HepG2 (cell line): ENCODE data around the gene CRTAC1. TPM values are rescaled to one million over a fixed set of nuclear protein-coding genes. Genes with fewer than 3 reads are reported as not detected.
A peak's percentile ranks its signal among the peaks of the same experiment; 100 is the strongest.

Experiments used
- ATM ChIP-seq: fragments of 450-650 bp; IDR thresholded peaks from 2 replicates; pipeline ENCODE4 v1.7.1; 2017; ENCODE audit warnings: mild to moderate bottlenecking, borderline replicate concordance
- CEBPG ChIP-seq: IDR thresholded peaks from 2 replicates; pipeline ENCODE4 v1.6.1; 2016
- GFI1 ChIP-seq: sonication (generic); formaldehyde crosslinking; IDR thresholded peaks from 2 replicates; pipeline ENCODE4 v1.5.0; 2020; ENCODE audit warnings: missing genetic modification reagents, mild to moderate bottlenecking, borderline replicate concordance
- GTF2F1 ChIP-seq: fragments of 150-350 bp; IDR thresholded peaks from 2 replicates; pipeline ENCODE4 v1.6.1; 2014; ENCODE audit warnings: low read length
- HDAC1 ChIP-seq: sonication (generic); formaldehyde crosslinking; IDR thresholded peaks from 2 replicates; pipeline ENCODE4 v1.5.1; 2020; ENCODE audit warnings: mild to moderate bottlenecking, missing genetic modification reagents
- HMG20B ChIP-seq: conservative IDR thresholded peaks from 2 replicates; pipeline ENCODE4 v1.6.1; 2016; ENCODE audit warnings: missing genetic modification reagents, missing compliant biosample characterization
- HNRNPK ChIP-seq: fragments of 200-400 bp; formaldehyde crosslinking; IDR thresholded peaks from 2 replicates; pipeline ENCODE4 v1.6.1; 2018; ENCODE audit warnings: low read length, low read depth, moderate library complexity, mild to moderate bottlenecking; ENCODE audit not compliant: poor library complexity, severe bottlenecking
- HOXA9 ChIP-seq: sonication (generic); formaldehyde crosslinking; IDR thresholded peaks from 2 replicates; pipeline ENCODE4 v1.8.1; 2022; ENCODE audit warnings: missing genetic modification reagents, mild to moderate bottlenecking, moderate library complexity, borderline replicate concordance
- IRF2 ChIP-seq: IDR thresholded peaks from 2 replicates; pipeline ENCODE4 v1.6.1; 2018; ENCODE audit warnings: missing genetic modification reagents, missing compliant biosample characterization
- KLF6 ChIP-seq: IDR thresholded peaks from 2 replicates; pipeline ENCODE4 v1.8.0; 2016; ENCODE audit warnings: missing biosample characterization, missing genetic modification reagents
- MEF2D ChIP-seq: sonication (generic); formaldehyde crosslinking; IDR thresholded peaks from 2 replicates; pipeline ENCODE4 v1.5.1; 2020; ENCODE audit warnings: mild to moderate bottlenecking, missing genetic modification reagents
- MYNN ChIP-seq: sonication (generic); formaldehyde crosslinking; IDR thresholded peaks from 2 replicates; pipeline ENCODE4 v1.4.0; 2020; ENCODE audit warnings: mild to moderate bottlenecking, low read depth, missing genetic modification reagents
- TCF7L2 ChIP-seq: IDR thresholded peaks from 2 replicates; pipeline ENCODE4 v1.6.1; 2011; ENCODE audit warnings: mild to moderate bottlenecking, low read depth, low read length, moderate library complexity
- ZIK1 ChIP-seq: sonication (generic); formaldehyde crosslinking; IDR thresholded peaks from 2 replicates; pipeline ENCODE4 v1.5.0; 2020; ENCODE audit warnings: mild to moderate bottlenecking, low read depth, missing genetic modification reagents, borderline replicate concordance
- ZNF546 ChIP-seq: sonication (generic); formaldehyde crosslinking; conservative IDR thresholded peaks from 2 replicates; pipeline ENCODE4 v1.8.1; 2023; ENCODE audit warnings: mild to moderate bottlenecking, missing genetic modification reagents
- ZNF547 ChIP-seq: sonication (generic); formaldehyde crosslinking; IDR thresholded peaks from 2 replicates; pipeline ENCODE4 v1.5.1; 2020; ENCODE audit warnings: mild to moderate bottlenecking, missing genetic modification reagents
- ZNF569 ChIP-seq: sonication (generic); formaldehyde crosslinking; IDR thresholded peaks from 2 replicates; pipeline ENCODE4 v1.5.0; 2020; ENCODE audit warnings: mild to moderate bottlenecking, missing genetic modification reagents, moderate library complexity, borderline replicate concordance
- ZNF713 ChIP-seq: sonication (generic); formaldehyde crosslinking; IDR thresholded peaks from 2 replicates; pipeline ENCODE4 v1.4.0; 2020; ENCODE audit warnings: mild to moderate bottlenecking, missing genetic modification reagents
- polyA plus RNA-seq, 8 experiments: library from polyadenylated mRNA; depleted of rRNA in 3 of 8; stranded (reverse) in 7 of 8; unstranded in 1 of 8; fragments of >200 nt; fragmentation: Illumina TruSeq in 4 of 8; extraction: Trizol in 4 of 8; gene quantifications; 2 replicates each; pipeline versions ENCODE4 v1.2.1 to v1.2.3, GENCODE V29; 2011 to 2016; ENCODE audit warnings: low read depth in 4 of 8, missing spikeins in 1 of 8, mixed read lengths in 1 of 8; ENCODE audit not compliant: insufficient read depth in 1 of 8
- total RNA-seq, 5 experiments: library from RNA; depleted of rRNA; stranded (reverse); fragments of >200 nt; fragmentation: Illumina TruSeq; extraction: Trizol; gene quantifications; 2 replicates each; pipeline ENCODE4 v1.2.3, GENCODE V29; 2016; ENCODE audit warnings: low read depth in 1 of 5
- TF ChIP-seq, protein P1 (sequence below): sonication (generic); formaldehyde crosslinking; IDR thresholded peaks from 2 replicates; pipeline ENCODE4 v1.4.0; 2020; ENCODE audit warnings: missing genetic modification reagents, low read depth, mild to moderate bottlenecking, borderline replicate concordance
- TF ChIP-seq, protein P2 (sequence below): sonication (generic); formaldehyde crosslinking; IDR thresholded peaks from 2 replicates; pipeline ENCODE4 v1.5.1; 2020; ENCODE audit warnings: missing genetic modification reagents, mild to moderate bottlenecking, borderline replicate concordance
- TF ChIP-seq, protein P3 (sequence below): sonication (generic); formaldehyde crosslinking; IDR thresholded peaks from 2 replicates; pipeline ENCODE4 v1.5.0; 2020; ENCODE audit warnings: missing genetic modification reagents, mild to moderate bottlenecking, borderline replicate concordance
- TF ChIP-seq, protein P4 (sequence below): sonication (generic); formaldehyde crosslinking; IDR thresholded peaks from 2 replicates; pipeline ENCODE4 v1.8.0; 2022; ENCODE audit warnings: missing genetic modification reagents, mild to moderate bottlenecking, borderline replicate concordance
- TF ChIP-seq, protein P5 (sequence below): sonication (generic); formaldehyde crosslinking; IDR thresholded peaks from 2 replicates; pipeline ENCODE4 v1.8.0; 2022; ENCODE audit warnings: mild to moderate bottlenecking, missing genetic modification reagents; ENCODE audit not compliant: insufficient replicate concordance

The CRTAC1 gene
- total and polyA plus RNA-seq, 2 of the 13 experiments (the other 11 are each of a cell fraction or from before 2014, with no cell fraction given): not detected

DNA sequence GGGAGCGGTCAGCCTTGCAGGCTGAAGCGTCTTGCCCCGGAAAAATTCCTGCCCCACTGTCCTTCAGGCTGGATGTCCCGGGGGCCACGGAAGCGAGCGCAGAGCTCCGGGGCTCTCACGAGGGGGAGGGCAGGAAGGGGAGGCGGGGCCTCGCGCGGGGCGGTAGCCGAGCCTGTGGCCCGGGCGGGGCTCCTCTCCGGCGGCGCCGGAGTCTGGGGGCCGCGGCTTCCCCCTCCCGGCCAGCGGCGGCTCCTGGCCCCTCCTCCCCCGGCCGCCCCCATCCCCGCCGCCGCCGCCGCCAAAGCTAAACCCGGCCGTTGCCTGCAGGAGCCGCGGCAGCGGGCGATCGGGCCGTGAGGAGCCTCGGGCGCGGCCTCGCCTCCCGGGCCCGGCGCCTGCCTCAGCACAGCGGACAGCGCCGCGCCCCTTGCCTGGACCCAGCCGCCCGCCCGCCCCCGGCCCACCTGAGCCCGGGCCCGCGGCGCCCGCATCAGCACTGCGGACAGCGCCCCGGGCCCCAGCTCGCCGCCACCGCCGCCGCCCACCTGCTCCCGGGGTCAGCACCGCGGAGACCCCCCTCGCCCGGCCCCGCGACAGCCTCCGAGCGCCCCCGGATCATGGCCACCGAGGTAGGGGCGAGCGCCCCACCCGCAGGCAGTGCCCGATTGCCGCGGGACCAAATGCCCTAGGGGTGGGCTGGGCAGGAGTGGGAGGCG lies 180.6 kb downstream of the CRTAC1 start, which contains the start of gene GOLGA7B (continued):
- TF ChIP-seq, protein P1, sequence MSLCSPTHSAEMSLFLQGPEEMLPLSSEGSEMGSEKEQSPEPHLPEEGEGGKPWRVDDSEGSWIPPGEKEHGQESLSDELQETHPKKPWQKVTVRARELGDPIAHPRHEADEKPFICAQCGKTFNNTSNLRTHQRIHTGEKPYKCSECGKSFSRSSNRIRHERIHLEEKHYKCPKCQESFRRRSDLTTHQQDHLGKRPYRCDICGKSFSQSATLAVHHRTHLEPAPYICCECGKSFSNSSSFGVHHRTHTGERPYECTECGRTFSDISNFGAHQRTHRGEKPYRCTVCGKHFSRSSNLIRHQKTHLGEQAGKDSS (CRISPR knock-in tag): no peak
- TF ChIP-seq IRF2 (CRISPR knock-in tag): no peak
- TF ChIP-seq, protein P2, sequence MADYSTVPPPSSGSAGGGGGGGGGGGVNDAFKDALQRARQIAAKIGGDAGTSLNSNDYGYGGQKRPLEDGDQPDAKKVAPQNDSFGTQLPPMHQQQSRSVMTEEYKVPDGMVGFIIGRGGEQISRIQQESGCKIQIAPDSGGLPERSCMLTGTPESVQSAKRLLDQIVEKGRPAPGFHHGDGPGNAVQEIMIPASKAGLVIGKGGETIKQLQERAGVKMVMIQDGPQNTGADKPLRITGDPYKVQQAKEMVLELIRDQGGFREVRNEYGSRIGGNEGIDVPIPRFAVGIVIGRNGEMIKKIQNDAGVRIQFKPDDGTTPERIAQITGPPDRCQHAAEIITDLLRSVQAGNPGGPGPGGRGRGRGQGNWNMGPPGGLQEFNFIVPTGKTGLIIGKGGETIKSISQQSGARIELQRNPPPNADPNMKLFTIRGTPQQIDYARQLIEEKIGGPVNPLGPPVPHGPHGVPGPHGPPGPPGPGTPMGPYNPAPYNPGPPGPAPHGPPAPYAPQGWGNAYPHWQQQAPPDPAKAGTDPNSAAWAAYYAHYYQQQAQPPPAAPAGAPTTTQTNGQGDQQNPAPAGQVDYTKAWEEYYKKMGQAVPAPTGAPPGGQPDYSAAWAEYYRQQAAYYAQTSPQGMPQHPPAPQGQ: no peak
- no peak for TF ChIP-seq HNRNPK
- TF ChIP-seq, protein P3, sequence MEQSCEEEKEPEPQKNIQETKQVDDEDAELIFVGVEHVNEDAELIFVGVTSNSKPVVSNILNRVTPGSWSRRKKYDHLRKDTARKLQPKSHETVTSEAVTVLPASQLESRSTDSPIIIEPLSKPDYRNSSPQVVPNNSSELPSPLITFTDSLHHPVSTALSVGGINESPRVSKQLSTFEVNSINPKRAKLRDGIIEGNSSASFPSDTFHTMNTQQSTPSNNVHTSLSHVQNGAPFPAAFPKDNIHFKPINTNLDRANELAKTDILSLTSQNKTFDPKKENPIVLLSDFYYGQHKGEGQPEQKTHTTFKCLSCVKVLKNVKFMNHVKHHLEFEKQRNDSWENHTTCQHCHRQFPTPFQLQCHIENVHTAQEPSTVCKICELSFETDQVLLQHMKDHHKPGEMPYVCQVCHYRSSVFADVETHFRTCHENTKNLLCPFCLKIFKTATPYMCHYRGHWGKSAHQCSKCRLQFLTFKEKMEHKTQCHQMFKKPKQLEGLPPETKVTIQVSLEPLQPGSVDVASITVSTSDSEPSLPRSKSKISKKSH (CRISPR knock-in tag): no peak
- TF ChIP-seq, protein P4, sequence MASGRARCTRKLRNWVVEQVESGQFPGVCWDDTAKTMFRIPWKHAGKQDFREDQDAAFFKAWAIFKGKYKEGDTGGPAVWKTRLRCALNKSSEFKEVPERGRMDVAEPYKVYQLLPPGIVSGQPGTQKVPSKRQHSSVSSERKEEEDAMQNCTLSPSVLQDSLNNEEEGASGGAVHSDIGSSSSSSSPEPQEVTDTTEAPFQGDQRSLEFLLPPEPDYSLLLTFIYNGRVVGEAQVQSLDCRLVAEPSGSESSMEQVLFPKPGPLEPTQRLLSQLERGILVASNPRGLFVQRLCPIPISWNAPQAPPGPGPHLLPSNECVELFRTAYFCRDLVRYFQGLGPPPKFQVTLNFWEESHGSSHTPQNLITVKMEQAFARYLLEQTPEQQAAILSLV: no peak
- no peak for TF ChIP-seq MEF2D (CRISPR knock-in tag)
- no peak for TF ChIP-seq ATM
- TF ChIP-seq TCF7L2: no peak
- no peak for TF ChIP-seq MYNN (CRISPR knock-in tag)
- TF ChIP-seq, protein P5, sequence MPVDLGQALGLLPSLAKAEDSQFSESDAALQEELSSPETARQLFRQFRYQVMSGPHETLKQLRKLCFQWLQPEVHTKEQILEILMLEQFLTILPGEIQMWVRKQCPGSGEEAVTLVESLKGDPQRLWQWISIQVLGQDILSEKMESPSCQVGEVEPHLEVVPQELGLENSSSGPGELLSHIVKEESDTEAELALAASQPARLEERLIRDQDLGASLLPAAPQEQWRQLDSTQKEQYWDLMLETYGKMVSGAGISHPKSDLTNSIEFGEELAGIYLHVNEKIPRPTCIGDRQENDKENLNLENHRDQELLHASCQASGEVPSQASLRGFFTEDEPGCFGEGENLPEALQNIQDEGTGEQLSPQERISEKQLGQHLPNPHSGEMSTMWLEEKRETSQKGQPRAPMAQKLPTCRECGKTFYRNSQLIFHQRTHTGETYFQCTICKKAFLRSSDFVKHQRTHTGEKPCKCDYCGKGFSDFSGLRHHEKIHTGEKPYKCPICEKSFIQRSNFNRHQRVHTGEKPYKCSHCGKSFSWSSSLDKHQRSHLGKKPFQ: no peak
- TF ChIP-seq HOXA9: no peak
- TF ChIP-seq HMG20B (CRISPR knock-in tag): no peak
- TF ChIP-seq GFI1: no peak
- TF ChIP-seq ZIK1 (CRISPR knock-in tag): no peak
- no peak for TF ChIP-seq ZNF713 (CRISPR knock-in tag)
- TF ChIP-seq KLF6 (CRISPR knock-in tag): 0 out of 2 replicates have a peak, but pooled peaks have one; percentile 73
- no peak for TF ChIP-seq GTF2F1
- no peak for TF ChIP-seq ZNF546 (CRISPR knock-in tag)
- TF ChIP-seq ZNF569 (CRISPR knock-in tag): no peak
- peak; percentile 61; the same call in 1 of the 2 replicates for TF ChIP-seq ZNF547 (CRISPR knock-in tag)
- TF ChIP-seq CEBPG (CRISPR knock-in tag): no peak
- TF ChIP-seq HDAC1 (CRISPR knock-in tag): 0 out of 2 replicates have a peak, but pooled peaks have one; percentile 33
